Left ventricle myocardium inferior (tissue), 1 donor: ENCODE results near the gene ADPRM. TPM values are rescaled to one million over a fixed set of nuclear protein-coding genes. Genes with fewer than 3 reads are reported as not detected.

Experiments
- DNase-seq: peaks from one replicate; pipeline ENCODE4 v3.0.0-alpha.2; 2020
- H3K27ac ChIP-seq: fragments of 200-600 bp; replicated peaks from 2 replicates; pipeline ENCODE4 v1.8.0; 2021
- H3K27me3 ChIP-seq: fragments of 200-600 bp; 2 replicates; pipeline ENCODE4 v1.8.0; 2021; ENCODE audit warnings: low read depth
- H3K36me3 ChIP-seq: fragments of 200-600 bp; 2 replicates; pipeline ENCODE4 v1.8.0; 2021
- H3K4me1 ChIP-seq: fragments of 200-600 bp; 2 replicates; pipeline ENCODE4 v1.8.0; 2021
- H3K4me3 ChIP-seq: fragments of 200-600 bp; 2 replicates; pipeline ENCODE4 v1.8.0; 2021; ENCODE audit warnings: mild to moderate bottlenecking, moderate library complexity
- H3K9me3 ChIP-seq: fragments of 200-600 bp; replicated peaks from 2 replicates; pipeline ENCODE4 v1.8.0; 2021
- intact Hi-C: fragments of 100-400 bp; cut with micrococcal nuclease; formaldehyde crosslinking; loops from one replicate; pipeline ENCODE4 v1.11.0; 2022
- long read RNA-seq: library from polyadenylated mRNA; unstranded; transcript quantifications from one replicate; pipeline ENCODE4 v2.0.0, GENCODE V29; 2021
- total RNA-seq: library from RNA; stranded (reverse); fragmentation: NEBNext Ultra II Directional; extraction: Animal tissue kit (Norgen Biotek cat#: 25700); gene quantifications from one replicate; pipeline ENCODE4 v1.2.1, GENCODE V29; 2021
- TF ChIP-seq, protein P1 (sequence below): fragments of 200-600 bp; IDR thresholded peaks from 2 replicates; pipeline ENCODE4 v1.8.0; 2021; ENCODE audit warnings: antibody characterized with exemption, mild to moderate bottlenecking, borderline replicate concordance
- donor health status: DM: no; HTN: yes; CAD: no; lungs with severe emphysema.

Gene ADPRM
- total RNA-seq: 4.2 TPM
- long read RNA-seq, partial matches to known transcripts: 0 of 7 reads
- long read RNA-seq, other reads (novel, unspliced or antisense): 3 of 7 reads

DNA sequence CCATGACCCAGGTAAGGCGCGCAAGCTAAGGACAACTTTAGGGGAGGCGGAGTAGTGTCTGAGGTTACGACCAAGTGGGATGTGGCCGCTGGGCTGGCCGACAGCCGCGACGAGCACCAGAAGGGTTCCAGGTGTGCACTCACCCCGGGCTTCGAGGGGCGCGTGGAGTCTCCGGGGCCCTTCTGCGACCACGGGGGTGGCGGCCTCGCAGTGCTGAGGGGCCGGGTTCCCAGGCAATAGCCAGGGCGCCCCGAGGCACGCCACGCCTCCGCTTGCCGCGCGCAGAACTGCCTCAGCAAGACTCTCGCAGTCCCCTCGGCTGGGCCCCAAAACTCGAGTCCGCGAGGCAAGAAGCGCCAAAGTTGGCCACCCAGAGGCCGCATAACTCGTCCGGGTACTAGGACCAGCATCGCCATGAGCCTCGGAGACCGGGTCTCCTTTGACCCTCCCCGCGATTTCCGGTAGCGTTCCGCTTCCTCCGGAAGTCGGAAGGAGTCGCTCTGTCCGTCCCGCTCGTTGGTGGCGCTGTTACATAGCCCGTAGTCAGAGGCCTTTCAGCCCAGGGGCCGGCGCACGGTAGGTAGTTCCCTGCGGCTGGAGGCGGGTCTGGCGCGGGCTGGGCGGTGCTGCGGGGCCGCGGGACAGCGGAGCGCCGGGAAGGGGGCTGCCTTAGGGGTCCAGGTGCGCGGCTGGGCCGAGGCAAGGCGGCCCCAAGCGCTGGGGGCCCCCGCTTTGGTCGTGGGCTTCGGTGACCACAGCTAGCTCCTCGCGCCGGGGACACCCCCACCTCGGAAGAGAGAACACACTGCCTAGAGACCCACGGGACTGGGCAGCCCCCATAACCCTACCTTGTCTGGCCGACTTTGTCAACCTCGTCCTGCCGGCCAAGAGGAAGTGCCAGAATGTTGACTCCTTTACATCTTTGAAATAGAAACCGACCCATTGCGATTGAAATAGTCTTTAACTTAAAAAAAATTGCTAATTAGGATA, at the start of gene ADPRM, which contains the start of gene SCO1:
Gene ADPRM (plus strand): TSS at position 503 of the 990 bp plus-strand sequence. CDS start 7,333 bp downstream, outside the sequence.
Gene SCO1 (minus strand): TSS at position 442 of the 990 bp plus-strand sequence. CDS start 26 bp downstream, at position 416.
- Histone ChIP-seq H3K36me3 (peaks cover 28% of the 10 kb centered on the region), H3K4me3 (peak within 1 kb of the TSS; percentile 98), H3K4me1 (peaks cover 43% of the 10 kb centered on the region), H3K27ac (peak within 1 kb of the TSS; percentile 98), H3K9me3 (no peaks in the 10 kb centered on the region), H3K27me3 (no peaks in the 10 kb centered on the region)
- peak; percentile 93 for DNase-seq
- intact Hi-C loops: no loop called here
- TF ChIP-seq, protein P1, sequence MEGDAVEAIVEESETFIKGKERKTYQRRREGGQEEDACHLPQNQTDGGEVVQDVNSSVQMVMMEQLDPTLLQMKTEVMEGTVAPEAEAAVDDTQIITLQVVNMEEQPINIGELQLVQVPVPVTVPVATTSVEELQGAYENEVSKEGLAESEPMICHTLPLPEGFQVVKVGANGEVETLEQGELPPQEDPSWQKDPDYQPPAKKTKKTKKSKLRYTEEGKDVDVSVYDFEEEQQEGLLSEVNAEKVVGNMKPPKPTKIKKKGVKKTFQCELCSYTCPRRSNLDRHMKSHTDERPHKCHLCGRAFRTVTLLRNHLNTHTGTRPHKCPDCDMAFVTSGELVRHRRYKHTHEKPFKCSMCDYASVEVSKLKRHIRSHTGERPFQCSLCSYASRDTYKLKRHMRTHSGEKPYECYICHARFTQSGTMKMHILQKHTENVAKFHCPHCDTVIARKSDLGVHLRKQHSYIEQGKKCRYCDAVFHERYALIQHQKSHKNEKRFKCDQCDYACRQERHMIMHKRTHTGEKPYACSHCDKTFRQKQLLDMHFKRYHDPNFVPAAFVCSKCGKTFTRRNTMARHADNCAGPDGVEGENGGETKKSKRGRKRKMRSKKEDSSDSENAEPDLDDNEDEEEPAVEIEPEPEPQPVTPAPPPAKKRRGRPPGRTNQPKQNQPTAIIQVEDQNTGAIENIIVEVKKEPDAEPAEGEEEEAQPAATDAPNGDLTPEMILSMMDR: peak; percentile 57

DNA sequence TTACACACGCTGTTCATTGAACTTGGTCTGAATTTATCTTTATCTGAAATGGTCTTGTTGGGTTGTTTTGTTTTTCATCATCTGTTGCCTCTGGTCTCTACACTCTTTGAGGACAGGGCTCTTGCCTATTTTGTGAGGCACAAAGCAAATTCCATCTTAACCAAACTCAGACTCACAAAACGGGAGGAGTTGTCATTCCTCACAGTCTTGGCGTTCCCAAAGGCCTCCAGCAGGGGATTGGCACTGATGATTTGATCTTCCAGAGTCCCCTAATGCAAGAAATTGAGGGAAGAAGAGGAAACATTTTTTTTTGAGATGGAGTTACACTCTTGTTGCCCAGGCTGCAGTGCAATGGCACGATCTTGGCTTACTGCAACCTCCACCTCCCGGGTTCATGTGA, 49.0 kb upstream of the ADPRM start:
- H3K27ac ChIP-seq: no peak overlapping the region
- H3K9me3 ChIP-seq: no peaks in the 10 kb centered on the region
- no peak for DNase-seq
- H3K27me3 ChIP-seq: no peaks in the 10 kb centered on the region
- H3K4me1 ChIP-seq: no peaks in the 10 kb centered on the region
- no peaks in the 10 kb centered on the region for H3K36me3 ChIP-seq
- intact Hi-C loops: no loop called here
- no peak overlapping the region for H3K4me3 ChIP-seq
- TF ChIP-seq, protein P1: no peak

- intact Hi-C loops: no loop called here
- no peak for DNase-seq
- Histone ChIP-seq H3K4me3 (no peak overlapping the region), H3K36me3 (no peaks in the 10 kb centered on the region), H3K4me1 (no peaks in the 10 kb centered on the region), H3K27me3 (no peaks in the 10 kb centered on the region), H3K9me3 (no peaks in the 10 kb centered on the region), H3K27ac (no peak overlapping the region)
- TF ChIP-seq, protein P1: no peak
Measured at GRCh38 chr17:10648956-10649355, 48.4 kb upstream of the ADPRM start.

DNA sequence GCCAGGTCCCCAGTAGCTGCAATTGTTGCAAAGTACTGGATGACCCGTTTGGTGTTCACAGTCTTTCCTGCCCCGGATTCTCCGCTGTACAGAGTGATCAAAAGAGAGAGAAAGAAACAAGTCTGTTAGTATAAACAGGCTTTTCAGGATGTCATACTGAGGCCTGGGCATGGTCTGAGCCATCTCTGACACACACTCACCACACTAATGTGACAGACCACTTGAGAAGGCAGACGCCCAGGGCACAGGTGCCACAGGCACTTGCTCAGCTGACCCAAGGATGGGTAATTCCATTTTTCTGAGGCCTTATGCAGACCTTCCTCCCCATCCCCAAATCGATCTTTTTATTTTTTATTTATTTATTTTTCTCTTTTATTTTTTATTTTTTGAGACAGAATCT, 47.8 kb upstream of the ADPRM start:
- H3K27me3 ChIP-seq: peaks cover under 1% of the 10 kb centered on the region
- H3K9me3 ChIP-seq: no peaks in the 10 kb centered on the region
- no peak overlapping the region for H3K4me3 ChIP-seq
- intact Hi-C loops: no loop called here
- DNase-seq: no peak
- H3K4me1 ChIP-seq: no peaks in the 10 kb centered on the region
- H3K27ac ChIP-seq: no peak overlapping the region
- TF ChIP-seq, protein P1: no peak
- no peaks in the 10 kb centered on the region for H3K36me3 ChIP-seq

DNA sequence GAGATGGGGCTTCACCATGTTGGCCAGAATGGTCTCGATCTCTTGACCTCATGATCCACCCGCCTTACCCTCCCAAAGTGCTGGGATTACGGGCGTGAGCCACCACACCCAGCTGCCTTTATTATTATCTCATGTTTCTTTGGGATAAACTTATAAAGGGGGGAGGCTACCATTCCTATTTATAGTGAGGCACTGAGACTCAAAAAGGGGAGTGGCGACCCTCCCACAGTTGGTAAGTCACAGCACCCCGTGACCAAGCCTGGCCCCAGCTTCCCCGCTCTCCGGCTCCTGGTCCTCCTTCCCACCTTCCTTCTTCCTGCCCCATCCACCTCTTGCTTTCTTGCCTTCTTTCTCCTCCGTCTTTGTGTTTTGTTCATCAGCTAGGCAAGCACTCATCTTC, 45.5 kb upstream of the ADPRM start:
- TF ChIP-seq, protein P1: no peak
- Histone ChIP-seq H3K36me3 (no peaks in the 10 kb centered on the region), H3K4me3 (no peak overlapping the region), H3K4me1 (no peaks in the 10 kb centered on the region), H3K27ac (no peak overlapping the region), H3K27me3 (peaks cover 6% of the 10 kb centered on the region), H3K9me3 (no peaks in the 10 kb centered on the region)
- intact Hi-C loops: no loop called here
- DNase-seq: no peak
